ENCODE measurements around the gene GABRQ. TPM values are rescaled to one million over a fixed set of nuclear protein-coding genes. Genes with fewer than 3 reads are reported as not detected.
A peak's percentile ranks its signal among the peaks of the same experiment; 100 is the strongest.

GABRQ gene
- total RNA-seq, 8 experiments from 2014 or later: 0.22 to 2.5 (median 0.37) TPM

DNA sequence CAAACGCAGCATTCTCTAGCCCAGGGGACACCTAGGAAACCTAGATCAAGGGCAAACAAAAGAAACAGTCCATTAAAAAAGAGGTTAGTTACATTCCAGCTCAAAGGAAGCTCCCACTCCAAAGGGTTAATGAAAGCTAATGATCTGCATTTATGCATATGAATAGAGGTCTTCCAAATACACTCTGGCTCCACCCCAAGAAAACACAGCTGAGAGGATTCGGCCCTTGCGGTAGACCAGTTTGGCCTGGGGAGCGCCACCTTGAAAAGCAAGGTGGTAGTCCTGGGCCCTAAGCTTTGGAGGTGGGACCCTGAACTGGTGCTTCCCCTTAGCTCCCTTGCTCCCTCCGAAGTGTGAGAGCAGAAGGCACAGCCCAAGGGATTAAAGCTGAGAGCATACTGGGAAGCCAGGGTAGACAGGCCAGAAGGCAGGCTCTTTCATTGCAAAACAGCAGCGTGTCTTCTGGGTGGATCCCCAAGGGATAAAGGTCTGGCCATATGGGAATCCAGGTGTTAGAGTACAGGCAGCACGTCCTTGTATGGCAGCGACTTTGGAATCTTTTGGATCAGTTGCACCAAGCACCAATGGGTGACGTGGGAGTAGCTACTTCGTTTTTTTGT is 3.7 kb downstream of the GABRQ start:
- in situ Hi-C loops (cut with MboI; ENCODE audit: low pct_unique_long_range_greater_than_20kb in 2 of 9, low sequenced_read_pairs in 9 of 9, unreplicated experiment in 9 of 9): loop anchor here in 7 of 9 experiments (25.0 kb wide), 3 partner anchors 171 to 904 kb away; partner anchors contain the start of gene CNGA2 (in 2 of the 7)
- Histone ChIP-seq H3K4me3 (no peak overlapping the region), H3K27ac (no peak overlapping the region), H3K4me1 (replicated peaks in 1 of 2) (peaks cover 3 to 19% of the 10 kb centered on the region in 2 donors)
- peak in 1 of 8 experiments; percentile 6 for ATAC-seq (replicated peaks in 6 of 8)
- WGBS, 10 experiments: 0 to 17% methylated on average over 1 to 3 of the region's 10 CpGs; no CpG with 5 or more reads in 8 of the 10 experiments

DNA sequence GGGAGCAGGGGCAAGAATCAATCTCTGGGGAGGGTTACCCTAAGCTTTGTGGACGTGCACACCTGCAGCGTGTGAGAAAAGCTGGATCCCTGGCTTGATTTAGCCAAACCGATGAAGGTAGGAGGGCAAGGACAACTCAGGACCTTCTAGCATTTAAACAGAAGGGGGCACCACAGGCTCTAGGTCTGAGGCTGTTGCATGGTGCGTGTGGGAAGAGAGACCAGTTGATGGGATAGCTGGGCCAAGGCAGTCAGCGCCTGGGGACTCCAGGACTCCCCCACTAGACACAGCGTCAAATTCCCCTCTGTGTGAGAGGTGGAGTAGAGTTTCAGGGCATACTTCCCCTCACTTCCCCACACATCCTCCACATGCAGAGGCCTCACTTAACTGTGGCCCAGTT is 4.3 kb downstream of the GABRQ start:
- no peak overlapping the region for H3K27ac ChIP-seq
- WGBS, 10 experiments: no CpG with 5 or more reads among the region's 6 CpGs
- peaks cover 3 to 19% of the 10 kb centered on the region in 2 donors for H3K4me1 ChIP-seq (replicated peaks in 1 of 2)
- no peak overlapping the region for H3K4me3 ChIP-seq
- in situ Hi-C loops (cut with MboI; ENCODE audit: low pct_unique_long_range_greater_than_20kb in 2 of 9, low sequenced_read_pairs in 9 of 9, unreplicated experiment in 9 of 9): loop anchor here in 7 of 9 experiments (25.0 kb wide), 3 partner anchors 170 to 905 kb away; partner anchors contain the start of gene CNGA2 (in 2 of the 7)
- ATAC-seq (replicated peaks in 6 of 8): peak in 3 of 8 experiments; percentile 18 to 30 (median 22)

- WGBS, 10 experiments: 20 to 54% (median 29%) methylated on average over 1 to 4 of the region's 11 CpGs; no CpG with 5 or more reads in 7 of the 10 experiments
- Histone ChIP-seq H3K27ac (no peak overlapping the region), H3K4me1 (replicated peaks in 1 of 2) (peaks cover 3 to 18% of the 10 kb centered on the region in 2 donors), H3K4me3 (no peak overlapping the region)
- ATAC-seq (replicated peaks in 6 of 8): peak in 5 of 8 experiments; percentile 44 to 79 (median 59)
- in situ Hi-C loops (cut with MboI; ENCODE audit: low pct_unique_long_range_greater_than_20kb in 2 of 9, low sequenced_read_pairs in 9 of 9, unreplicated experiment in 9 of 9): loop anchor here in 7 of 9 experiments (25.0 kb wide), 3 partner anchors 169 to 906 kb away; partner anchors contain the start of gene CNGA2 (in 2 of the 7)
Measured at GRCh38 chrX:152642931-152643564, 5.4 kb downstream of the GABRQ start.

GRCh38 chrX:152646961-152647360 is 9.3 kb downstream of the GABRQ start:
- ATAC-seq (replicated peaks in 6 of 8): no peak
- no peak overlapping the region for H3K27ac ChIP-seq
- in situ Hi-C loops (cut with MboI; ENCODE audit: low pct_unique_long_range_greater_than_20kb in 2 of 9, low sequenced_read_pairs in 9 of 9, unreplicated experiment in 9 of 9): loop anchor here in 7 of 9 experiments (25.0 kb wide), 3 partner anchors 165 to 910 kb away; partner anchors contain the start of gene CNGA2 (in 2 of the 7)
- peaks cover 3 to 5% of the 10 kb centered on the region in 2 donors for H3K4me1 ChIP-seq (replicated peaks in 1 of 2)
- WGBS, 10 experiments: 24 to 94% (median 80%) methylated on average over 1 to 10 of the region's 12 CpGs; no CpG with 5 or more reads in 6 of the 10 experiments
- no peak overlapping the region for H3K4me3 ChIP-seq

DNA sequence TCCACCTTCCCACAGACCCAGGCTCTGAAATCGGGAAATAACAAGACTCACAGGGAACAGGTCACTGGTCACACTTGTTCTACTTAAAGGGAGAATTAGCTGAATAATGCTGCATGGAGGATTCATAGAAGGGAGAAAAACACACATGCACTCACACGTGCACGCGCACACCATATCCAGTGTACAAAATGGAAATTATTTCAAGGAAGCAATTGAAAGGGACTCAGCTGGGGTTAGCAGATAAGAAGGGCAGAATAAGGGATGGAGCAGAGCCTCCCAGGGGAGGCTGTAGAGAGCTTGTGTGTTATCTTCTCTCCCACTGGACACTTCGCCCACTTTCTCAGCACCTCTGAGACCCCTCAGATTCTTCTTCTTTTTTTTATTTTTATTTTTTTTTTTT is 10.3 kb downstream of the GABRQ start:
- Histone ChIP-seq H3K4me3 (no peak overlapping the region), H3K4me1 (replicated peaks in 1 of 2) (peaks cover 2% of the 10 kb centered on the region in 2 donors), H3K27ac (no peak overlapping the region)
- in situ Hi-C loops (cut with MboI; ENCODE audit: low pct_unique_long_range_greater_than_20kb in 2 of 9, low sequenced_read_pairs in 9 of 9, unreplicated experiment in 9 of 9): loop anchor here in 7 of 9 experiments (25.0 kb wide), 3 partner anchors 164 to 911 kb away; partner anchors contain the start of gene CNGA2 (in 2 of the 7)
- WGBS, 10 experiments: 63 to 100% (median 86%) methylated on average over 1 to 5 of the region's 5 CpGs; no CpG with 5 or more reads in 6 of the 10 experiments
- no peak for ATAC-seq (replicated peaks in 6 of 8)

DNA sequence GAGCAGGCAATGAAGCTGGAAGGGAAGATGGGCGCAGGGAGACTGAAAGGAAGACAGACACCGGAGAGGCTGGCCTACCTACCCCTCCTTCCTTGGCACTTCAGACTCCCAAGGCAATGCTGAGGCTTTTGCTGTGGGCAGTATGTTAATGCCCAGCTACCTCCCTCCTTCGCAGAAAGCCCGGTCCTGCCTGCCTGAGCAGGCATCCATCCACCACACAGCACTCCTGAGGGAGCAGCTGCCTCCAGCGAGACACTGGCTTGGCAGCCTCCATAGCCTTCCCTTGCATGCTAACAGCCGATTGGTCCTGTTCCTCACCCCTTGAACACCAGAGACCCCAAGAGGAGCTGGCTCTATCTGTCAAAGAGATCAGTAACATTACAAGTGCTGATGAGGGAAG is 14.4 kb downstream of the GABRQ start:
- in situ Hi-C loops (cut with MboI; ENCODE audit: low pct_unique_long_range_greater_than_20kb in 2 of 9, low sequenced_read_pairs in 9 of 9, unreplicated experiment in 9 of 9): loop anchor here in 1 of 9 experiments (25.0 kb wide), 1 partner anchor 160 kb away; no protein-coding TSS in a partner anchor
- ATAC-seq (replicated peaks in 6 of 8): no peak
- H3K4me1 ChIP-seq (replicated peaks in 1 of 2): no peaks in the 10 kb centered on the region
- H3K27ac ChIP-seq: no peak overlapping the region
- WGBS, 10 experiments: 67% methylated on average over 5 of the region's 6 CpGs; no CpG with 5 or more reads in 9 of the 10 experiments
- no peak overlapping the region for H3K4me3 ChIP-seq

DNA sequence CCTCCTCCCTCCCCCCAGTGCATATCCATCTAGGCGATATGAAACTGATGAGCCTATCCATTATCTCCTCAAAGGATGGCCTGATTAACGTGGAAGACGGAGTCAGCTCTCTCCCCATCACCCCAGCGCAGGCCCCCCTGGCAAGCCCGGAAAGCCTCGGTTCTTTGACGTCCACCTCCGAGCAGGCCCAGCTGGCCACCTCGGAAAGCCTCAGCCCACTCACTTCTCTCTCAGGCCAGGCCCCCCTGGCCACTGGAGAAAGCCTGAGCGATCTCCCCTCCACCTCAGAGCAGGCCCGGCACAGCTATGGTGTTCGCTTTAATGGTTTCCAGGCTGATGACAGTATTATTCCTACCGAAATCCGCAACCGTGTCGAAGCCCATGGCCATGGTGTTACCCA is 14.8 kb downstream of the GABRQ start:
- Histone ChIP-seq H3K4me3 (no peak overlapping the region), H3K4me1 (replicated peaks in 1 of 2) (no peaks in the 10 kb centered on the region), H3K27ac (no peak overlapping the region)
- in situ Hi-C loops (cut with MboI; ENCODE audit: low pct_unique_long_range_greater_than_20kb in 2 of 9, low sequenced_read_pairs in 9 of 9, unreplicated experiment in 9 of 9): loop anchor here in 1 of 9 experiments (25.0 kb wide), 1 partner anchor 160 kb away; no protein-coding TSS in a partner anchor
- ATAC-seq (replicated peaks in 6 of 8): no peak
- WGBS, 10 experiments: 91% methylated on average over 9 of the region's 16 CpGs; no CpG with 5 or more reads in 9 of the 10 experiments

DNA sequence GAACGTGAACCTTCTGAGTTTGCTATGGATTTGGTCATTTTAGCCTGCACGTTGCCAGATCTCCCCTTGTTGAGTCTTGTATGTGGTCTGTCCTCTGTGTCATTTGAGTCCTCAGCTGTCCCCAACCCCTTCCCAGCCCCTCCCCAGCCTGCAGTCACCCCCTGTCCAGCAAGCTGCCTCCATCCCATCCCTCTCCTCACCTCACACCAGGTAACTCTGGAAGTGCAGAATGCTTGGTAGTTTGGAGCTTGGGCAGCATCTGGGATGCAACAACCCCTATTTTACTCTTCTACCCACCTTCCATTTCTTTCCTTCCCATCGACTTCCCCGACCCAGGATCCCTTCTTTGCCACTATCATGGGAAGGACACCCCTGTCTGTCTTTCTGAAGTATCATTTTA is 18.4 kb downstream of the GABRQ start:
- in situ Hi-C loops (cut with MboI; ENCODE audit: low pct_unique_long_range_greater_than_20kb in 2 of 9, low sequenced_read_pairs in 9 of 9, unreplicated experiment in 9 of 9): loop anchor here in 1 of 9 experiments (25.0 kb wide), 1 partner anchor 156 kb away; no protein-coding TSS in a partner anchor
- Histone ChIP-seq H3K4me3 (no peak overlapping the region), H3K4me1 (replicated peaks in 1 of 2) (no peaks in the 10 kb centered on the region), H3K27ac (no peak overlapping the region)
- ATAC-seq (replicated peaks in 6 of 8): no peak
- WGBS, 10 experiments: 31 to 43% methylated on average over 4 of the region's 4 CpGs; no CpG with 5 or more reads in 8 of the 10 experiments

DNA sequence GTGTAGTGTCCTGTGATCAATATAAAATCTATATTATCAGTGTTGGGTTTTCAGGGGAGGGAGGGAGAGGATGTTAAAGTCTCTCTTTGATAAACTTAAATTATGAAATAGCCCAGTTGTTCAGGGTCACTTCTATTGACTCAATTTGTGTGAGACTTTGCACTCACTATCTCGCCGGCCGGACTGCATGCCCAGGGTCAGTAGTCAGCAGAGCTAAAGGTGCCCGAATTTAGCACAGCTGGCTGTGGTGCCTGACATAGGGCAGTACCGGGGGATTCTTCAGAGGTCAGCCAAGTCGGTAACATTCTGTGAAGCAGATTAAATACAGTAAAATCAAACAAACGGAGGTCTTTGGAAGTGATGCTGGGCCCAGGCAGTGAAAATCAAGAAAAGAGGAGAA is 19.2 kb downstream of the GABRQ start:
- ATAC-seq (replicated peaks in 6 of 8): no peak
- Histone ChIP-seq H3K4me3 (no peak overlapping the region), H3K4me1 (replicated peaks in 1 of 2) (no peaks in the 10 kb centered on the region), H3K27ac (no peak overlapping the region)
- in situ Hi-C loops (cut with MboI; ENCODE audit: low pct_unique_long_range_greater_than_20kb in 2 of 9, low sequenced_read_pairs in 9 of 9, unreplicated experiment in 9 of 9): loop anchor here in 1 of 9 experiments (25.0 kb wide), 1 partner anchor 155 kb away; no protein-coding TSS in a partner anchor
- WGBS, 10 experiments: 0 to 100% (median 68%) methylated on average over 1 to 7 of the region's 7 CpGs; no CpG with 5 or more reads in 3 of the 10 experiments

- ATAC-seq (replicated peaks in 6 of 8): no peak
- Histone ChIP-seq H3K4me3 (no peak overlapping the region), H3K27ac (no peak overlapping the region), H3K4me1 (replicated peaks in 1 of 2) (no peaks in the 10 kb centered on the region)
- 47% methylated on average over 2 of the region's 2 CpGs; no CpG with 5 or more reads in 9 of the 10 experiments for WGBS, 10 experiments
- in situ Hi-C loops (cut with MboI; ENCODE audit: low pct_unique_long_range_greater_than_20kb in 2 of 9, low sequenced_read_pairs in 9 of 9, unreplicated experiment in 9 of 9): loop anchor here in 1 of 9 experiments (25.0 kb wide), 1 partner anchor 154 kb away; no protein-coding TSS in a partner anchor
Measured at GRCh38 chrX:152658302-152658701, 20.6 kb downstream of the GABRQ start.

- WGBS, 10 experiments: 3 to 94% (median 44%) methylated on average over 2 to 3 of the region's 4 CpGs; no CpG with 5 or more reads in 7 of the 10 experiments
- no peak overlapping the region for H3K27ac ChIP-seq
Measured at GRCh38 chrX:152663086-152663485, 25.4 kb downstream of the GABRQ start.

GRCh38 chrX:152674135-152674534 is 36.4 kb downstream of the GABRQ start:
- 0 to 100% (median 56%) methylated on average over 1 to 2 of the region's 2 CpGs; no CpG with 5 or more reads in 4 of the 10 experiments for WGBS, 10 experiments
- no peak overlapping the region for H3K4me3 ChIP-seq
- ATAC-seq (replicated peaks in 6 of 8): no peak
- H3K27ac ChIP-seq: no peak overlapping the region
- no peaks in the 10 kb centered on the region for H3K4me1 ChIP-seq (replicated peaks in 1 of 2)
- in situ Hi-C loops (cut with MboI; ENCODE audit: low pct_unique_long_range_greater_than_20kb in 2 of 9, low sequenced_read_pairs in 9 of 9, unreplicated experiment in 9 of 9): loop anchor here in 1 of 9 experiments (25.0 kb wide), 1 partner anchor 138 kb away; no protein-coding TSS in a partner anchor

More at GRCh38 chrX:152663086-152663485, 25.4 kb downstream of the GABRQ start:
- no peak for ATAC-seq (replicated peaks in 6 of 8)
- in situ Hi-C loops (cut with MboI; ENCODE audit: low pct_unique_long_range_greater_than_20kb in 2 of 9, low sequenced_read_pairs in 9 of 9, unreplicated experiment in 9 of 9): loop anchor here in 1 of 9 experiments (25.0 kb wide), 1 partner anchor 149 kb away; no protein-coding TSS in a partner anchor
- no peaks in the 10 kb centered on the region for H3K4me1 ChIP-seq (replicated peaks in 1 of 2)
- no peak overlapping the region for H3K4me3 ChIP-seq

Measured in motor neuron (in vitro differentiated cells).